Esophagus squamous epithelium (tissue), 5 donors: Measurements from ENCODE around the gene SPECC1L. TPM values are rescaled to one million over a fixed set of nuclear protein-coding genes. Genes with fewer than 3 reads are reported as not detected.

Source experiments
- DNase-seq: peaks from one replicate; lab custom pipeline; 2025; lab: John Stamatoyannopoulos, UW
- H3K27ac ChIP-seq, 4 donors: fragments of 200-600 bp; sonication (generic); one replicate each; pipeline ENCODE4 v1.5.1; 2016 to 2019; ENCODE audit warnings: mild to moderate bottlenecking in 1 of 4
- H3K27me3 ChIP-seq, 4 donors: fragments of 200-600 bp; sonication (generic); 1 replicate in 3 of 4; 2 replicates in 1 of 4; pipeline versions ENCODE4 v1.5.1 to v1.6.0; 2017 to 2021; ENCODE audit warnings: antibody characterized with exemption in 1 of 4
- H3K36me3 ChIP-seq, 3 donors: fragments of 200-600 bp; sonication (generic); one replicate each; pipeline ENCODE4 v1.5.1; 2016 to 2019
- H3K4me1 ChIP-seq, 3 donors: fragments of 200-600 bp; sonication (generic); one replicate each; pipeline ENCODE4 v1.5.1; 2017 to 2019
- H3K4me3 ChIP-seq, 4 donors: fragments of 200-600 bp; sonication (generic); 1 replicate in 3 of 4; 2 replicates in 1 of 4; pipeline ENCODE4 v1.5.1; 2016 to 2019; ENCODE audit warnings: mild to moderate bottlenecking in 2 of 4, moderate library complexity in 1 of 4
- H3K9me3 ChIP-seq, 3 donors: fragments of 200-600 bp; sonication (generic); one replicate each; pipeline ENCODE4 v1.5.1; 2016 to 2019
- CTCF ChIP-seq, 6 experiments: fragments of 450-650 bp in 4 of 6; fragments of 200-600 bp in 2 of 6; sonication (generic) in 2 of 6; IDR thresholded peaks; one replicate each; pipeline ENCODE4 v1.5.1; 2016 to 2019; ENCODE audit warnings: antibody characterized with exemption in 6 of 6, mild to moderate bottlenecking in 4 of 6, moderate library complexity in 4 of 6
- POLR2A ChIP-seq, 4 donors: fragments of 450-650 bp; IDR thresholded peaks; one replicate each; pipeline ENCODE4 v1.6.1; 2017; ENCODE audit warnings: antibody characterized with exemption in 4 of 4, mild to moderate bottlenecking in 4 of 4, moderate library complexity in 3 of 4
- WGBS, 2 donors: methylation state at CpG; one replicate each; pipeline ENCODE4 v1.1.5; 2018; 5-methylcytosine and 5-hydroxymethylcytosine counted together
- intact Hi-C: fragments of 100-400 bp; cut with DNase I; formaldehyde crosslinking; loops from one replicate; pipeline ENCODE4 v1.15.0; 2022
- total RNA-seq, 4 donors: library from RNA; depleted of rRNA; stranded (reverse); fragments of >200 nt; gene quantifications; one replicate each; pipeline ENCODE4 v1.1.0, GENCODE V29; 2016
- donor health status: DM: yes; HTN: yes; CAD: no.

The SPECC1L gene
- total RNA-seq, 4 donors from 2014 or later = 21.4 to 31.9 (median 27.7) TPM

- DNase-seq = no peak
- Histone ChIP-seq H3K4me1 (no peaks in the 10 kb centered on the region), H3K36me3 (peaks cover 0 to 66% (median 0%) of the 10 kb centered on the region in 3 donors), H3K4me3 (no peak overlapping the region), H3K27me3 (no peaks in the 10 kb centered on the region), H3K9me3 (no peaks in the 10 kb centered on the region), H3K27ac (no peak overlapping the region)
- TF ChIP-seq CTCF (IDR thresholded peaks at IDR 0.05) (no peak), POLR2A (IDR thresholded peaks at IDR 0.05) (no peak)
- intact Hi-C loops = no loop called here
- WGBS, 2 donors = 83 to 89% methylated on average over 1 of the region's 1 CpG
These were observed 110.2 kb downstream of the SPECC1L start for GRCh38 chr22:24380905-24381230.

GRCh38 chr22:24383061-24383460, 112.4 kb downstream of the SPECC1L start:
- Histone ChIP-seq H3K27me3 (no peaks in the 10 kb centered on the region), H3K4me3 (no peak overlapping the region), H3K27ac (no peak overlapping the region), H3K4me1 (no peaks in the 10 kb centered on the region), H3K36me3 (peaks cover 0 to 44% (median 0%) of the 10 kb centered on the region in 3 donors), H3K9me3 (no peaks in the 10 kb centered on the region)
- WGBS, 2 donors = 84 to 94% methylated on average over 2 of the region's 2 CpGs
- TF ChIP-seq CTCF (IDR thresholded peaks at IDR 0.05) (no peak), POLR2A (IDR thresholded peaks at IDR 0.05) (no peak)
- no peak for DNase-seq
- intact Hi-C loops = no loop called here

GRCh38 chr22:24384131-24384530, 113.5 kb downstream of the SPECC1L start:
- H3K27ac ChIP-seq = no peak overlapping the region
- TF ChIP-seq CTCF (IDR thresholded peaks at IDR 0.05) (no peak), POLR2A (IDR thresholded peaks at IDR 0.05) (no peak)
- no peaks in the 10 kb centered on the region for H3K27me3 ChIP-seq
- no peak for DNase-seq
- intact Hi-C loops = no loop called here
- no peaks in the 10 kb centered on the region for H3K9me3 ChIP-seq
- H3K36me3 ChIP-seq = peaks cover 0 to 34% (median 0%) of the 10 kb centered on the region in 3 donors
- H3K4me1 ChIP-seq = peaks cover 0 to 1% (median 0%) of the 10 kb centered on the region in 3 donors
- no peak overlapping the region for H3K4me3 ChIP-seq
- 79 to 85% methylated on average over 1 of the region's 1 CpG for WGBS, 2 donors

GRCh38 chr22:24386937-24387471, 116.4 kb downstream of the SPECC1L start:
- H3K27me3 ChIP-seq = no peaks in the 10 kb centered on the region
- no peak overlapping the region for H3K4me3 ChIP-seq
- peaks cover 9 to 28% (median 9%) of the 10 kb centered on the region in 3 donors for H3K4me1 ChIP-seq
- no peak for TF ChIP-seq CTCF (IDR thresholded peaks at IDR 0.05)
- TF ChIP-seq POLR2A (IDR thresholded peaks at IDR 0.05) = no peak
- WGBS, 2 donors = 67 to 71% methylated on average over 2 of the region's 2 CpGs
- no peak for DNase-seq
- H3K9me3 ChIP-seq = no peaks in the 10 kb centered on the region
- intact Hi-C loops = no loop called here
- peaks cover 0 to 9% (median 0%) of the 10 kb centered on the region in 3 donors for H3K36me3 ChIP-seq
- no peak overlapping the region for H3K27ac ChIP-seq

GRCh38 chr22:24389680-24390079, 119.0 kb downstream of the SPECC1L start:
- Histone ChIP-seq H3K9me3 (no peaks in the 10 kb centered on the region), H3K4me3 (no peak overlapping the region), H3K4me1 (peaks cover 9 to 36% (median 9%) of the 10 kb centered on the region in 3 donors), H3K27ac (peak overlapping the region in 3 of 4 donors; percentile 31 to 52 (median 47)), H3K36me3 (peaks cover 0 to 8% (median 0%) of the 10 kb centered on the region in 3 donors), H3K27me3 (no peaks in the 10 kb centered on the region)
- DNase-seq = no peak
- WGBS, 2 donors = 100% methylated on average over 1 of the region's 1 CpG
- intact Hi-C loops = no loop called here
- no peak for TF ChIP-seq POLR2A (IDR thresholded peaks at IDR 0.05)
- TF ChIP-seq CTCF (IDR thresholded peaks at IDR 0.05) = no peak
